ENCODE measurements around the gene ELOVL5.
A peak's percentile ranks its signal among the peaks of the same experiment; 100 is the strongest.

The ELOVL5 gene

GRCh38 chr6:53282741-53283140 lies 66.0 kb downstream of the ELOVL5 start:
- Histone ChIP-seq H3K4me3 (ENCODE audit: low read length) (no peak overlapping the region), H3K27me3 (replicated peaks; ENCODE audit: insufficient read depth, low read length) (no peaks in the 10 kb centered on the region), H3K4me2 (ENCODE audit: low read depth, low read length) (peak overlapping the region; percentile 50; the same call in 1 of the 2 replicates), H3K9me3 (replicated peaks; ENCODE audit: insufficient read depth, low read length) (no peaks in the 10 kb centered on the region), H2AFZ (ENCODE audit: low read length) (no peak overlapping the region), H3K9ac (ENCODE audit: low read length) (no peak overlapping the region), H3F3A (ENCODE audit: insufficient read depth, low read length) (peaks cover 19% of the 10 kb centered on the region; the same call in 1 of the 2 replicates), H3K4me1 (ENCODE audit: low read length) (peaks cover 42% of the 10 kb centered on the region), H3K27ac (ENCODE audit: low read length) (peak overlapping the region; percentile 47; the same call in 1 of the 2 replicates), H3K36me3 (replicated peaks; ENCODE audit: insufficient read depth, low read length) (no peaks in the 10 kb centered on the region), H3K9me2 (replicated peaks; ENCODE audit: insufficient read depth, low read length) (no peaks in the 10 kb centered on the region), H4K20me1 (ENCODE audit: insufficient read depth, low read length) (no peaks in the 10 kb centered on the region), H3K79me2 (ENCODE audit: low read length) (peaks cover 20% of the 10 kb centered on the region)
- TF ChIP-seq EZH2 (optimal IDR thresholded peaks at IDR 0.05; ENCODE audit: low read depth, low read length) = no peak
- TF ChIP-seq EZH2phosphoT487 (IDR thresholded peaks at IDR 0.05; ENCODE audit: low read length) = no peak
- no peak for TF ChIP-seq CTCF (IDR thresholded peaks at IDR 0.05; ENCODE audit: low read length)
- DNase-seq = no peak

- Histone ChIP-seq H3K9ac (ENCODE audit: low read length) (no peak overlapping the region; the same call in 1 of the 2 replicates), H4K20me1 (ENCODE audit: insufficient read depth, low read length) (no peaks in the 10 kb centered on the region), H3K27me3 (replicated peaks; ENCODE audit: insufficient read depth, low read length) (no peaks in the 10 kb centered on the region), H3K27ac (ENCODE audit: low read length) (peak overlapping the region; percentile 47; the same call in 1 of the 2 replicates), H3K4me1 (ENCODE audit: low read length) (peaks cover 42% of the 10 kb centered on the region), H3K9me3 (replicated peaks; ENCODE audit: insufficient read depth, low read length) (no peaks in the 10 kb centered on the region), H2AFZ (ENCODE audit: low read length) (no peak overlapping the region), H3K4me3 (ENCODE audit: low read length) (no peak overlapping the region), H3K9me2 (replicated peaks; ENCODE audit: insufficient read depth, low read length) (no peaks in the 10 kb centered on the region), H3K4me2 (ENCODE audit: low read depth, low read length) (peak overlapping the region; percentile 50), H3K79me2 (ENCODE audit: low read length) (peaks cover 20% of the 10 kb centered on the region), H3F3A (ENCODE audit: insufficient read depth, low read length) (peaks cover 19% of the 10 kb centered on the region; the same call in 1 of the 2 replicates), H3K36me3 (replicated peaks; ENCODE audit: insufficient read depth, low read length) (no peaks in the 10 kb centered on the region)
- no peak for DNase-seq
- TF ChIP-seq EZH2phosphoT487 (IDR thresholded peaks at IDR 0.05; ENCODE audit: low read length) (no peak), CTCF (IDR thresholded peaks at IDR 0.05; ENCODE audit: low read length) (no peak), EZH2 (optimal IDR thresholded peaks at IDR 0.05; ENCODE audit: low read depth, low read length) (no peak)
Measured at GRCh38 chr6:53282234-53282633, 66.5 kb downstream of the ELOVL5 start.

DNA sequence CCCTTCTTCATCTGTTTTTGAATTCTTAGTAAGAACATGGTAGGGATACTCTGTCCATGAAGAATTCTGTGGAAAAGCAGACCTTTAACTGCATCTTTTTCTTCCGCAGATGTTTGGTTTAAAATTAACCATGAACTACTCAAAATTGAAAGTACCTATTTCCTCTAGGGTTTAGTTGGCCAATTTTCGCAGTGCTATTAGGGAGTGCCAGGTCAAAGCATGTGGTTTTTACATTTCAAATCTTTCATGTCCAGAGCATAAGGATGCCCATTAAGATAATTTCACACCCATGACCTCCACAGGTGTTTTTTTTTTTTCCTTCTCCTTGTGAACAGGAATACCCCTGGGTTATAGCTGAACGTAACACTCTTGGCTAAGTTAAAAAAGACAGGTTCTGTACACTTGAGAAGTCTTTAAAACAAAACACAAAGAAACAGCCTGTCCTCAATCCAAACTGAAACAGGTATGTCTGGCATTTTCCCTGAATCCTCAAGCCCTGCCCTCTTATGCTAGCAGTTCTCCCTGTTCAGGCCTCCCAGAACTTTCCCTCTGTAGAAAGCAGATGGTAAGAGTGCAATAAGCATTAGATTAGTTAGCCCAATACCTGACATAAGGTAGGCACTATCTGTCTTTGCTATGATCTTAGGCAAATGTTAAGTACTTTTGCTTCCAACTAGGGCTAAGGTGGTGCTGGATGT lies 67.1 kb downstream of the ELOVL5 start:
- H2AFZ ChIP-seq (ENCODE audit: low read length) = no peak overlapping the region
- H4K20me1 ChIP-seq (ENCODE audit: insufficient read depth, low read length) = no peaks in the 10 kb centered on the region
- H3K4me1 ChIP-seq (ENCODE audit: low read length) = peaks cover 42% of the 10 kb centered on the region
- H3K36me3 ChIP-seq (replicated peaks; ENCODE audit: insufficient read depth, low read length) = no peaks in the 10 kb centered on the region
- H3K4me2 ChIP-seq (ENCODE audit: low read depth, low read length) = peak overlapping the region; percentile 50
- no peaks in the 10 kb centered on the region for H3K27me3 ChIP-seq (replicated peaks; ENCODE audit: insufficient read depth, low read length)
- H3K4me3 ChIP-seq (ENCODE audit: low read length) = no peak overlapping the region
- H3K9me2 ChIP-seq (replicated peaks; ENCODE audit: insufficient read depth, low read length) = no peaks in the 10 kb centered on the region
- H3K9me3 ChIP-seq (replicated peaks; ENCODE audit: insufficient read depth, low read length) = no peaks in the 10 kb centered on the region
- DNase-seq = peak; percentile 50
- H3F3A ChIP-seq (ENCODE audit: insufficient read depth, low read length) = peaks cover 19% of the 10 kb centered on the region; the same call in 1 of the 2 replicates
- no peak for TF ChIP-seq CTCF (IDR thresholded peaks at IDR 0.05; ENCODE audit: low read length)
- no peak for TF ChIP-seq EZH2phosphoT487 (IDR thresholded peaks at IDR 0.05; ENCODE audit: low read length)
- TF ChIP-seq EZH2 (optimal IDR thresholded peaks at IDR 0.05; ENCODE audit: low read depth, low read length) = no peak
- peaks cover 20% of the 10 kb centered on the region for H3K79me2 ChIP-seq (ENCODE audit: low read length)
- H3K27ac ChIP-seq (ENCODE audit: low read length) = peak overlapping the region; percentile 47; the same call in 1 of the 2 replicates
- no peak overlapping the region; the same call in 1 of the 2 replicates for H3K9ac ChIP-seq (ENCODE audit: low read length)

All from MM.1S (cell line).